HG03575 (cell line): ENCODE data around the gene B3GLCT.

Source experiments
- ATAC-seq: cut with Tn5 transposase; IDR thresholded peaks from one replicate; pipeline ENCODE4 v1.9.1; 2021; ENCODE audit not compliant: unreplicated experiment, insufficient number of reproducible peaks, low FRiP score; ENCODE audit errors: extremely low read depth

B3GLCT gene

GRCh38 chr13:31250435-31250834 is 50.7 kb downstream of the B3GLCT start:
- ATAC-seq: no peak

- no peak for ATAC-seq
Observed at GRCh38 chr13:31261241-31261640, 61.5 kb downstream of the B3GLCT start.

GRCh38 chr13:31263346-31263745 is 63.6 kb downstream of the B3GLCT start:
- ATAC-seq: no peak

- ATAC-seq: no peak
Observed at GRCh38 chr13:31264151-31264550, 64.4 kb downstream of the B3GLCT start.

GRCh38 chr13:31267126-31267784 is 67.5 kb downstream of the B3GLCT start:
- ATAC-seq: no peak

- no peak for ATAC-seq
Observed at GRCh38 chr13:31274390-31274789, 74.6 kb downstream of the B3GLCT start.

GRCh38 chr13:31276421-31276820 is 76.6 kb downstream of the B3GLCT start:
- ATAC-seq: no peak

GRCh38 chr13:31278869-31279268 is 79.1 kb downstream of the B3GLCT start:
- ATAC-seq: no peak

GRCh38 chr13:31282741-31283455 is 83.1 kb downstream of the B3GLCT start:
- ATAC-seq: no peak

- ATAC-seq: no peak
Observed at GRCh38 chr13:31286930-31287329, 87.2 kb downstream of the B3GLCT start.

GRCh38 chr13:31301119-31301518 is 101.3 kb downstream of the B3GLCT start:
- ATAC-seq: no peak

GRCh38 chr13:31310356-31310755 is 110.6 kb downstream of the B3GLCT start:
- ATAC-seq: no peak

- no peak for ATAC-seq
Observed at GRCh38 chr13:31310786-31311185, 111.0 kb downstream of the B3GLCT start.

- ATAC-seq: no peak
Observed at GRCh38 chr13:31311921-31312320, 112.1 kb downstream of the B3GLCT start.

GRCh38 chr13:31314961-31315360 is 115.2 kb downstream of the B3GLCT start:
- ATAC-seq: no peak

GRCh38 chr13:31320946-31321345 is 121.2 kb downstream of the B3GLCT start:
- ATAC-seq: no peak

GRCh38 chr13:31321457-31321856 is 121.7 kb downstream of the B3GLCT start:
- ATAC-seq: no peak

GRCh38 chr13:31322026-31322425 is 122.3 kb downstream of the B3GLCT start:
- no peak for ATAC-seq

GRCh38 chr13:31322702-31323405 is 123.1 kb downstream of the B3GLCT start:
- no peak for ATAC-seq

- ATAC-seq: no peak
Observed at GRCh38 chr13:31327182-31327860, 127.5 kb downstream of the B3GLCT start.
